OCI-LY1 (cell line): ENCODE data around the gene RBM20.

Experiments
- CTCF ChIP-seq: fragments of 200-600 bp; sonication (generic), shearing (Covaris generic); IDR thresholded peaks from 2 replicates; pipeline ENCODE4 v1.5.1; 2017; ENCODE audit warnings: mild to moderate bottlenecking, antibody characterized with exemption, low read length, moderate library complexity, mixed read lengths
- EZH2 ChIP-seq: fragments of 200-600 bp; sonication (generic), shearing (Covaris generic); IDR thresholded peaks from 2 replicates; pipeline ENCODE4 v1.8.0; 2017; ENCODE audit warnings: borderline replicate concordance, mixed run types, mild to moderate bottlenecking, antibody characterized with exemption, low read length, moderate library complexity, mixed read lengths

- no peak for TF ChIP-seq EZH2
- TF ChIP-seq CTCF = no peak
Measured at GRCh38 chr10:110852255-110852896, 208.2 kb downstream of the RBM20 start.
